ENCODE results near the gene TOMM6.
A peak's percentile ranks its signal among the peaks of the same experiment; 100 is the strongest.

The TOMM6 gene

DNA sequence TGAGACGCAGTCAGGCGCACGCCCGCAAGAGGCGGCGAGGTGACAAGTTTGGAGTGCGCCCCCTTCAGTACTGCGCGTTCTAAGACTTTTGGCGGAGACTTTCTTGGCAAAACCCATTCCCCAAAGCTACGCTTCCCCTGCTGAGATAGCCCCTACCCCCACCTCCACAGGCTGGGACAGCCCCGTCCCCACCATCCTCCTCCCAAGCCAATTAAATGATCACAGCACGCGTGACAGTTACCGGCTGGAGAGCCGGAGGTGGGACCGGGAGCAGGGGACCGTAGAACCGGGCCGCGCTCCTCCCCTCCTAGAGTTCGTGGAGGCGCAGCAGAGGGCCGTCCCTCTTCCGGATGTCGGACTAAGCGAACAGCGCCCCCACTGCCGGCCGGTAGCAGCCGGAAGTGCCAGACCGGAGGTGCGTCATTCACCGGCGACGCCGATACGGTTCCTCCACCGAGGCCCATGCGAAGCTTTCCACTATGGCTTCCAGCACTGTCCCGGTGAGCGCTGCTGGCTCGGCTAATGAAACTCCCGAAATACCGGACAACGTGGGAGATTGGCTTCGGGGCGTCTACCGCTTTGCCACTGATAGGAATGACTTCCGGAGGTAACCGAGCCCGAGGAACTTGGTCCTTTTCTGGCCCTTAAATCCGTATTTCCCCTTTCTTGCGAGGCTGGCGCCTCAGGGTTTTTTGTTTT is at the start of gene TOMM6:
Gene TOMM6 (plus strand): TSS at position 476 of the 699 bp plus-strand sequence. CDS start 4 bp downstream, at position 480.
- peaks cover 24% of the 10 kb centered on the region for H3K36me3 Mint-ChIP-seq (ENCODE audit: low read depth)
- peak; percentile 96 for DNase-seq
- peak within 1 kb of the TSS; percentile 98 for H3K4me3 Mint-ChIP-seq
- peak; percentile 95 for TF ChIP-seq CTCF (IDR thresholded peaks at IDR 0.05)
- H3K27me3 Mint-ChIP-seq (ENCODE audit: low read depth, poor library complexity) = peaks cover 32% of the 10 kb centered on the region
- H3K27ac Mint-ChIP-seq = peak within 1 kb of the TSS; percentile 99
- H3K9me3 Mint-ChIP-seq = no peaks in the 10 kb centered on the region
- H3K4me1 Mint-ChIP-seq = peaks cover 35% of the 10 kb centered on the region

- TF ChIP-seq CTCF (IDR thresholded peaks at IDR 0.05) = no peak
- no peaks in the 10 kb centered on the region for H3K36me3 Mint-ChIP-seq (ENCODE audit: low read depth)
- H3K9me3 Mint-ChIP-seq = no peaks in the 10 kb centered on the region
- peaks cover 17% of the 10 kb centered on the region for H3K4me1 Mint-ChIP-seq
- no peak for DNase-seq
- H3K4me3 Mint-ChIP-seq = no peak overlapping the region
- peaks cover 8% of the 10 kb centered on the region for H3K27me3 Mint-ChIP-seq (ENCODE audit: low read depth, poor library complexity)
- H3K27ac Mint-ChIP-seq = no peak overlapping the region
Measured at GRCh38 chr6:41739041-41739440, 48.5 kb upstream of the TOMM6 start.

GRCh38 chr6:41740366-41741162 is 46.9 kb upstream of the TOMM6 start:
- H3K4me1 Mint-ChIP-seq = peaks cover 25% of the 10 kb centered on the region
- H3K27me3 Mint-ChIP-seq (ENCODE audit: low read depth, poor library complexity) = peaks cover 8% of the 10 kb centered on the region
- no peaks in the 10 kb centered on the region for H3K36me3 Mint-ChIP-seq (ENCODE audit: low read depth)
- no peak overlapping the region for H3K27ac Mint-ChIP-seq
- H3K9me3 Mint-ChIP-seq = no peaks in the 10 kb centered on the region
- no peak for DNase-seq
- no peak overlapping the region for H3K4me3 Mint-ChIP-seq
- TF ChIP-seq CTCF (IDR thresholded peaks at IDR 0.05) = no peak

DNA sequence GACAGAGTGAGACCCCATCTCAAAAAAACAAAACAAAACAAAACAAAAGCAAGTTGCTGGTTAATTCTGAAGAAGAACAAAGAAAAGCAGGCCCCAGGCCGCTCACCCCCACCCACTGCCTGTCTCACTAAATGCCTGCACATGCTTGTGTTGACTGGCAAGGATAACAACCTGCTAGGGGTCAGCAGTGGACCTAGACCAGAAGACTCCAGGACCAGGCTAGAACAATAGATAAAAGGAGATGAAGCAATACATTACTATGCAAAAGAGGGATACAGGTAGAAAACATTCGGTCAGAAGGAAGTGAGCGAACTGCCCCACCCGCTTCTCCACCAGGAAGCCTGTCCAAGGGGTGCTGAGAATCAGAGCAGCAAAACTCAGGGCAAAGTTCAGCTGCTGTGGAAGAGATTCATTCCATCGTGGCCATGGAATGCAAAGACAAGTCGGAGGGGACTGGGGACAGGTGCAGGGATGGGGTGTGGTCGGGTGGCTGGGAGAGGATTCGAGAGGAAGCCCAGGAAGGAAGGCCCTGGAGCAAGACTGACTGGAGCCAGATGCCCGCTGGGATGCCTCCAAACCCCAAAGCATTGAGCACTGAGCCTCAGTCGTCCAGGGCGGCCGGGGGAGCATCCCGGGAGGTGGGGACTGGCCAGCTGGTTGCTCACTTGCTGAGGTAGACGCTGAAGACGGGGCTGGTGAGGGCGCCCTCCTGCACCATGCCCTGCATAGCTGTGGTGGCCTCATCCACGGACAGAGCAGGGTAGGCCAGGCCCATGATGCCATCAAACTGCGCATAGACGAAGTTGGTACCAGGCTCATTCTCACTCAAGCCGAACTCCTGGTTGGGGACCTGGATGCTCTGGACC is 45.6 kb upstream of the TOMM6 start:
- Mint-ChIP-seq H3K4me3 (no peak overlapping the region), H3K9me3 (no peaks in the 10 kb centered on the region), H3K27ac (no peak overlapping the region), H3K36me3 (ENCODE audit: low read depth) (no peaks in the 10 kb centered on the region), H3K4me1 (peaks cover 12% of the 10 kb centered on the region), H3K27me3 (ENCODE audit: low read depth, poor library complexity) (peaks cover 11% of the 10 kb centered on the region)
- no peak for DNase-seq
- TF ChIP-seq CTCF (IDR thresholded peaks at IDR 0.05) = no peak

DNA sequence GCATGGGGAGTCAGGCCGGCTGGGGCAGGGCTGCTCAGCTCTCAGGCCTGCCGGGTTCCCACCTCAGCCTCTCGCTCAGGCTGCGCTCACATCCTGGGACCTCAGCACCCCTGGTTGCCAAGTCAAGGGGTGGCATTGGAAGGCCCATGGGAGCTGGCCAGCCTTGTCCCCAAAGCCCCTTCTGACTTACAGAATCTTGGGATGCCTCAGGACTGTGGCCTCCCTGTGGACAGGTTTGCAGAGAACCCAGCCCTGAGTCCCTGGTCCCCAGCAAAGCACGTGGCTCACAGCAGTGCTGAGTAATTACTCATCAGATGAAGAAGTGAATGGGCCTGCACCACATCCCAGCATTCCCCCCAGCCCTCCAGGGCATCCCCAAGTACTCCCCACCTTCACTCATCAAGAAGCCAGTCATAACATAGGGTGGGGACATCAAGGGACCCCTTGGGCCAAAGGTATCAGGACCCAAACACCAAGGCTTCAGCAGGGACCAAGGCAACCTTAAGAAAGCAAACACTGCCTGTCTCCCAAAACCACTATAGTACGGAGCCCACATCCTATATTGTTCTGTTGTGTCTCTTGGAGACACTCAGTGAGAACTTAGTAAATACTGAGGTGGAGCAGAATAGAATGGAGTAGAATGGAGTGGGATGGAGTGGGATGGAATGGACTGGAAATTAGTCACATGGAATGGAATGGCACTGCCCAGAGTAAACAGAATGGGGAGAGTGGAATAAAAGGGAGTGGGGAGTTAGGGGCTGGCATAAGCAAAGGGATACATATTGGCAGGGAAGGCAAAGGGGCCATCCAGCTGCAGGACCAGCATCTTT is 43.9 kb upstream of the TOMM6 start:
- Mint-ChIP-seq H3K27ac (no peak overlapping the region), H3K36me3 (ENCODE audit: low read depth) (no peaks in the 10 kb centered on the region), H3K4me3 (no peak overlapping the region), H3K4me1 (peaks cover 12% of the 10 kb centered on the region), H3K27me3 (ENCODE audit: low read depth, poor library complexity) (peaks cover 15% of the 10 kb centered on the region), H3K9me3 (no peaks in the 10 kb centered on the region)
- no peak for TF ChIP-seq CTCF (IDR thresholded peaks at IDR 0.05)
- no peak for DNase-seq

All from nephron progenitor cell (in vitro differentiated cells).